Hindlimb muscle (tissue), 1 donor: ENCODE results near the gene SLC6A12. TPM values are rescaled to one million over a fixed set of nuclear protein-coding genes. Genes with fewer than 3 reads are reported as not detected.
"Not testable (repeated sequence)": the region's sequence is repeated elsewhere in the genome, so short reads cannot be mapped to it uniquely, and the experiment has no call there.

Source experiments
- DNase-seq: peaks from one replicate; pipeline ENCODE4 v3.0.0-alpha.2; 2013
- polyA plus RNA-seq: library from polyadenylated mRNA; unstranded; fragments of 120-200 nt; gene quantifications from one replicate; pipeline ENCODE4 v1.2.1, GENCODE V29; 2013; ENCODE audit not compliant: insufficient read length

Gene SLC6A12
- 0.75 TPM for polyA plus RNA-seq

DNA sequence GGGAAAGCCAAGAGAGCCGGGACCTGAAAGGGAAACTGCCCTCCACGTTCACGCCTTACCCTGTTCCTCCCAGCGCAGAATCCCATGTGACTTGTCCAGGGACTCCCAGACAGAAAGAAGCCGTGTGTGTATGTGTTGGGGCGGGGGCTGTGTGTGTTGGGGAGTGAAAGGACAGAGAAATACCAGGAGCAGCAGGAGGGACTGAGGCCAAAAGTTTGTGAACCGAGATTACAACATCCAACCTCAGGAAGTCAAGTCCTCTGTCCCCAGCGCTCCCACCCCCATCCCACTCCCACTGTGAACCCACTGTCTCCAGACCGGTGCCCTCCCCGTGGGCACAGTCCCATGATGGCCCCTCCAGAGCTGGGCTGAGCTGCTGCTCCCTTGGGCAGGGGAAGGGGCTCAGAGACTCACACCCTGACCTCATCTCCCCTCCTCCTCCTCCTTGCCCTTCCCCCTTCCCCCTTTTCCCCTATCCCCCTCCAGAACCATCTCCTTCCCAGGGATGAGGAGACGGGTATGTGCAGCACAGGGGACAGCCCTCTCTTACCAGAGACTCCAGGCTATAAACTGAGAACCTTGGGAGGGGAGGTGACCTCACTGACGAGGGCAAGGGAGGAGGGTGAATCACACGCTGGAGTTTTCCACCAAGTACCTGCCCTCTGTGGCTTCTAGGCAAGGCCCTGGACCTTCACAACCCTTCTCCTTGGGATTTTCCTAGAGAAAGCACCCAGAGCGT lies at the start of gene SLC6A12:
SLC6A12 (minus strand) TSS at position 155 of the 739 bp plus-strand sequence. CDS start 4,171 bp downstream, outside the sequence.
- no peak for DNase-seq

GRCh38 chr12:263574-263973 lies 49.6 kb upstream of the SLC6A12 start:
- DNase-seq: no peak

DNA sequence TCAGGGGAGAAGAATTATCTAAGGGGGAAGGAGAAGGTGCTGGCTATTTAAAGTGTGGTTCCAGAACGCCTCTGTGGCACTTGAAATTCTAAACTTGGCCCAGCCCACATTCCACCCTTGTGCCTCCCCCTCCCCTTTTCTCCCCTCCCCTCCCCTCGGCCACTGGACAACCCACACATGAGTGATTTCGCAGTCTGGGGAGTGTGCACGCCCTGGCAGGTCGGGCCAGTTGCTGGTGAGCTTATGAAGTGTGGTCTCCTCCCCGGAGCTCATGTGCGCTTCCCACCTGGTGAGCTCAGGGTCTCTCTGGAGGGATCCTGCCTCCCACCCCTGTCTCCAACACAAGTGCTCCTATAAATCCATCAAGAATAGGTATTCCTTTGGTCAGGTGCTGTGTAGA lies 48.9 kb upstream of the SLC6A12 start, which contains the start of gene SLC6A13:
SLC6A13 (minus strand) TSS at position 20 of the 400 bp plus-strand sequence. CDS start 2,784 bp downstream, outside the sequence.
- no peak for DNase-seq

GRCh38 chr12:262113-262512 lies 48.2 kb upstream of the SLC6A12 start:
- no peak for DNase-seq

DNA sequence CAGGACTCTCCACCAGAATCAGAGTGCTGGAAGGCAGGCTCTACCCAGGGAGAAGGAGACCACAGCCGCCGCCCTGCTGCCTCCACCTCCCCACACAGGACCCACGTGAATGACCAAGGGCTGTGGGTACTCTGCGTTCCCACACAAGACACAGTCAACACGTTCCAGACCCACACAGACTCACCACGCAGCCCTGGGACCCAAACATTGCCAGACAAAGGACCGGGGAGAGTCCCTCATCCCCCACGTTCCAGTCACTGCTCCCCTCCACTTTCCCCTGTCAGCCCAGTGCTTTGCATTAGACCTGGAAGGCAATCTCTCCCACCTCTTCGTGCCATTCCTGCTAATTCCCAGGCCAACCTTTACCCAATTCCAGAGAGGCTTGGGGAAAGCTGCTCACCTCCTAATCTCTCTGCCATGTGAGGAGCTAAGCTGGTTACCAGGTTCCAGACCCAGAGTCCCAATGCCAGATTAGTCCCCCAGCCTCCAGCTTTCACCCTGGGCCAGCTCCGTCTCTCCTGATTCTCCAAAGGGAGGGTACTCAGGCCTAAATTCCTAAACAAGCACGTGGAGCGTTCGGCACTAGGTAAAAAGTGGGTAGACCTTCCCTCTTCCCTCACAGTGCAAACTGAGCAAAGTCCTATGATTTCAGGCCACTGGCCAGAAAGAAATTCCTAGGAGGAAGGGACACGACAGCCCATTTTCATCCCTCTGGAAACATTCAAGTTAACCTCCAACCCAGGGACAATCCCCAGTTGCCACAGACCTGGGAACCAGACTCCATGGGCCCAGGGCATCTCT lies 43.8 kb upstream of the SLC6A12 start:
- DNase-seq: no peak

DNA sequence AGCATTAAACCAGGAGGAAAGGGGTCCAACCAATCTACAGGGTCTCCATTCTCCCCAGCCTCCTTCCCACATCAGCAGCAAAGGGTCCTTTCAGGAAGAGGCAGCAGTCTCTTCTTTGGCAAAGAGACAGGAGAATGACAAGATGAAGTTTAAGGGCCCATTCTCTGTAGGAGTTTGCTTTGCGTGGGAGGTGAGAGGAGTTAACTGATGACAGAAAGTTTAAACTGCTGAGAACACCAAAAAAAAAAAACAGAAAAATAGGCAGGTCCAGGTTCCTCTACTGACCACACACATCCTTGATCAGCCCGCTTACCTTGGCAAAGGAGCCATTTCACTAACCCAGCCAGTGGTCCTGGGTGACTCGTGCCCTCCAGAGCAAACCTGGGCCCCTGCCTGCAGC lies 43.0 kb upstream of the SLC6A12 start:
- no peak for DNase-seq

DNA sequence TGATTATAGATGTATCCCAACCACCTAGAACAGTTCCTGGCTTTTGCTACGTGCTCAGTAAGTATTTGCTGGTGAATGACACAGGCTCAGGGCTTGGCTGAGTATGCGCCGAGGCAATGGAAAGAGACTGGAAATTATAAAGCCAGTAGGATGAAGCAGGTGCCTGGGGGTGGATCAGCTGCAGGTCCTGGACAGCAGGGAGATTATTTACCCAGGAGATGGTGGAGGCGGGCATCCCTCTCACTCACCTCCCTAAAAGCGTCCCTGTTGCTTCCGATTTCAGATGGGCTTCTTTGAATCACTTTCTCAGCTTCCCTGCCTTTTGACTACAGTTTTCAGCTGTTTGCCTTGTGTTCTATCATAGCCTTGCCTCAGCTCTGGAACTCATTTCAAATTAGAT lies 42.3 kb upstream of the SLC6A12 start:
- no peak for DNase-seq

DNA sequence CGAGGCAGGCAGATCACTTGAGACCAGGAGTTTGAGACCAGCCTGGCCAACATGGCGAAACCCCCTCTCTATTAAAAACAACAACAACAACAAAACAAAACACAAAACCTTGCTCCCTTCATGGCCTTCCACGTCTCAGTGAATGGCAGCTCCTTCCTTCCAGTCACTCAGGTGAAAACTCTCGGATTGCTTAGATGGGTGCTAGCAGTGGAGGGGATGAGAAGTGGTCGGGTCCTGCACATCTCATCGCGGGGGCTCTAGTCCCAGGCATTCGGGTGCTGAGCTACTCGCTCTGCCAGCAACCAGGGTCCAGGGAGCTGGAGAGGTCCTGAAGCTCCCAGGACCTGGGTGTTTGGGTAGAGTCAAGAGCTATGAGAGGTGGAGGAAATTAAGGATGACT lies 41.0 kb upstream of the SLC6A12 start:
- no peak for DNase-seq

DNA sequence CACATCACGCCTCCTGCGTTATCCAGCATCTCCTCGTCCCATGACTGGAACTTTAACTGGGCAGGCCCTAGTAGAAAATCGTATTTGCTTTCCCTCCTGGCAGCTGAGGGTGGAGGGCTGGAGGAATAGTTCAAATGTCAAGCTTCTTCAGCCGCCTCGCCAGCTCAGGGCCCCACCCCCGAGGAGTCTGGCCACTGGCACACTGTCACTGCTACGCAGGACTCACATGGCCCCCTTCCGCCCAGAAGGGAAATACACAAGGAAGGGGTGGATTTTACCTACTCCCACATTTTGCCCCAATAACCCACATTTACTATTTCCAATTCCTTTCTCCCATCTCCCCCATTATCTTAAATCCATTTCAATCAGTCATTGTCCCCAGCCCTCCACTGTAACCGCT lies 40.1 kb upstream of the SLC6A12 start:
- DNase-seq: no peak

- no peak for DNase-seq
Measured at GRCh38 chr12:253116-253831, 39.3 kb upstream of the SLC6A12 start.

DNA sequence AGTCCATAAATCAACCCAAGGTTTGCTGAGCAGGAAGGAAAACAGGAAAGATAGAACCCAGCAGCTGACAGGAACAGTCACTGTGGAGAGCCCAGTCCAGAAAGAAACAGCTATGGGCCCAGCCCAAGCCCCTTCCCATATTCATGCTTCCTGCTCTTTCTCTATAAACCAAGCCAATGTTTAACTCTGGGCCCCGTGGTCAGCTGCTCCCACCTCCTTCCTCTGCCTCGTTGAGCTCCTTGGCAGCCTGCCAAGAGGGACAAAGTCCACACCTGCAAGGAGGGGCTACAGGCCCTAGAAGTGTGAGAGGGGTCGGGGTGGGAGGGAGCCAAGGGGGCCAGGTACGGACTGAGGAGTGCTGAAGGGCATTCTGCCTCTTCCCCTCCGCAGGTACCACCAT lies 38.7 kb upstream of the SLC6A12 start:
- DNase-seq: no peak

GRCh38 chr12:247271-247670 lies 33.3 kb upstream of the SLC6A12 start:
- DNase-seq: no peak

DNA sequence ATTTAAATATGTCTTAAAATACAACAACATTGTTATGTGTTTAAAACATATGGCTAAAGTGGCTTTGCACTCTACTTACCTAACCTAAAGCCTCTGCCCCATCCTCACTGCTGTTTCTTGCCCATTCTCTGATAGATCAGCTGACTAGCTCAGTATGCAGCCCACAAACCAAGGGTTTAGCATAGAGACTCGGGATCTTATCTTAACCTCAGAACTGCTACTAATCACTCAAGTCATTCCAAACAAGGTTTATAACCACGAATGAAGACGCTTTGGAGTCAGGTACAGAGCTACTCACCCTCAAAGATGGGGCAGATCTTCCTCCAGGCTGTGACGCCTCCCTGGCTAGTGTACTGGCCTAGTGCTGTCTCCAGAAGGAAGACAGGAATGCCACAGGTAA lies 29.4 kb upstream of the SLC6A12 start:
- no peak for DNase-seq

- DNase-seq: no peak
Measured at GRCh38 chr12:242496-242895, 28.5 kb upstream of the SLC6A12 start.

DNA sequence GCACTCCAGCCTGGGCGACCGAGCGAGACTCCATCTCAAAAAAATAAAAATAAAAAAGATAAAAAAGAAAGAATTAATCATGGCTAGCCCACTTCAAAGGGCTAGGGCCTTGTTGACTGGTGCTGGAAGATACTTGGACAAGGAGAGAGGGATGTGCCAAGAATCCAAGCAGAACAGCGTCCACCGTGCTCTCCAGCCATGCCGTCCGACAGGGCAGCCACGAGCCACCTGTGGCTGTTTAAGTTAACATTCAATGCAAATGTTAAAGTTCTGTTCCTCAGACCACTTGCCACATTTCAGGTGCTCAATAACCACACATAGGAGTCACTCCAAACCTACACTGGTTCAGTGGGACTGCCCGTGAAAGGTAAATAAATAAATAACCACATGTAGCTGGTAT lies 27.3 kb upstream of the SLC6A12 start:
- DNase-seq: no peak

- DNase-seq: no peak
Measured at GRCh38 chr12:240566-240965, 26.6 kb upstream of the SLC6A12 start.

DNA sequence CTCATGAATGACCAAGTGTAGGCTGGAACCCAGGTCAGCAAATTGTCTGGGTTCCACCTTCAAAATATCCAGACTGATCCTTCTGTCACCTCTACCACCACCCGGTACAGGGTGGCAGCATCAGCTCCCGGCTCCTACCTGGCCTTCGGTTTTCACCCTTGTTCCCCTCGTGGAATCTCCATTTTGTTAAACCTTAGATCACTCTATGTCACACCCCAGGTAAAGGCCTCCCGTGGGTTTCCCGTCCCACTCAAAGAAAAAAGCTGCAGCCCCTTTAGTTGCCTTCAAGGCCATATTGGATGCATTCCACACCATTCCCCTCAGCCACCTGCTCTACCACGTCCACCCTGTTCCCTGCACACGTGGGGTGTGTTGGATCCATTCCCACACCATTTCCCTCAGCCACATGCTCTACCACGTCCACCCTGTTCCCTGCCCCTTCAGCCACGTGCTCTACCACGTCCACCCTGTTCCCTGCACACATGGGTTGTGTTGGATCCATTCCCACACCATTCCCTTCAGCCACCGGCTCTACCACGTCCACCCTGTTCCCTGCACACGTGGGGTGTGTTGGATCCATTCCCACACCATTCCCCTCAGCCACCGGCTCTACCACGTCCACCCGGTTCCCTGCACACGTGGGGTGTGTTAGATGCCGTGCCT lies 24.9 kb upstream of the SLC6A12 start:
- DNase-seq: no peak

DNA sequence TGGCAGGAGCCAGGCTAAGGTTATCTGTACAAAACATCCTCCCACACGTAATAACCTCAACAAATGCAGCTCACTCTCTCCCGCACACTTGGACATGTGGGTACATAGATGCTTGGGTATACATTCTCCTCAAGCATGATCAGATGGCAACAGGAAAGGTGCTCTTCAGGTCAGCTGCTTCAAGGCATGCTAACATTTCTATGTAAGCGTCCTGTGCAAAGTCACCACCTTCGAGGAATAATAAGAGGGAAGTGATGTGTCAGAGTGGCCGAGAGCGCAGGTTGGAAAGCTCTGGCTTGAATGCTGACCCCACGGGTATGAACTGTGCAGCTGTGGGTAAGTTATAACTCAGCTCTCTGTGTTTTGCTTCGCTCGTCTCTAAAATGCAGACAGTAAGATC lies 24.2 kb upstream of the SLC6A12 start:
- no peak for DNase-seq

GRCh38 chr12:237026-237815 lies 23.3 kb upstream of the SLC6A12 start:
- no peak for DNase-seq

DNA sequence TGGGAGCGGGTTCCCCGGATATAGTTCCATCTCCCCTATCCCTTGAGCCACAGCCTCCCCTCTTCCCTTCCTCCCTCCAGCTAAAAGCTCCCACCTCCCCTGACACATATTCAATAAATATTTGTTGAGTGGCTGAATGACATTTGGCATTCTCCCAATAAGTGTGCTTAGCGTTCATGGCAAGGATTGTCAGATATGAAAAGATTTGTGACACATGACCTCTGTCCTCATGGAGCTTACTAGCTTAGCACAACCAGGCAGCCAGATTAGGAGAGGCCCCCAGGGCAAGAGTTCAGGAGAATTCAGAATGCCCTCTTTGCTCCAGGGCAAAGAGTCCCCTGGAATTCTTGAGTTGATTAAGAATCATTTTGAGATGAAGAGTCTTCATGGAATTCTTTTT lies 22.5 kb upstream of the SLC6A12 start:
- no peak for DNase-seq

DNA sequence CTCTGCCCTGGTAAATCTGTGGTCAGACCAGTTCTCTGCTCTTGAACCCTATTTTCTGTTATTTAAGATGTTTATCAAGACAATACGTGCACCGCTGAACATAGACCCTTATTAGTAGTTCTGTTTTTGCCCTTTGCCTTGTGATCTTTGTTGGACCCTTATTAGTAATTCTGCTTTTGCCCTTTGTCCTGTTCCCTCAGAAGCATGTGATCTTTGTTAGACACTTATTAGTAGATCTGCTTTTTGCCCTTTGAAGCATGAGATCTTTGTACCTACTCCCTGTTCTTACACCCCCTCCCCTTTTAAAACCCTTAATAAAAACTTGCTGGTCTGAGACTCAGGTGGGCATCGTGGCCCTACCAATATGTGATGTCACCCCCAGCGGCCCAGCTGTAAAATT lies 22.0 kb upstream of the SLC6A12 start:
- DNase-seq: not testable (repeated sequence)

- DNase-seq: no peak
Measured at GRCh38 chr12:234891-235415, 21.0 kb upstream of the SLC6A12 start.
